B cell (primary cell): ENCODE results near the gene ZDHHC14.

Experiments used
- CTCF ChIP-seq: fragments of 200-600 bp; IDR thresholded peaks from one replicate; pipeline ENCODE4 v1.8.0; 2022; ENCODE audit warnings: antibody characterized with exemption, mild to moderate bottlenecking
- EZH2 ChIP-seq: IDR thresholded peaks from 2 replicates; pipeline ENCODE4 v1.6.1; 2012; ENCODE audit warnings: borderline replicate concordance, low read depth, mild to moderate bottlenecking, moderate library complexity, low read length; ENCODE audit not compliant: insufficient read depth, poor library complexity, severe bottlenecking

GRCh38 chr6:157615951-157616350 lies 235.0 kb downstream of the ZDHHC14 start:
- TF ChIP-seq CTCF (no peak), EZH2 (no peak)
